Lung (tissue), 12 donors: ENCODE data around the gene CSMD2. TPM values are rescaled to one million over a fixed set of nuclear protein-coding genes. Genes with fewer than 3 reads are reported as not detected.

ENCODE experiments used
- ATAC-seq: fragments of 200-7000 bp; cut with Tn5 transposase; one replicate; pipeline ENCODE4 v1.9.1; 2020; ENCODE audit warnings: moderate number of reproducible peaks; ENCODE audit not compliant: insufficient read depth, low FRiP score
- DNase-seq, 3 donors: peaks; one replicate each; pipeline ENCODE4 v3.0.0-alpha.2; 2013 to 2017
- H3K27ac ChIP-seq, 2 donors: one replicate each; pipeline ENCODE4 v1.5.1; 2013; ENCODE audit warnings: mild to moderate bottlenecking in 2 of 2, moderate library complexity in 2 of 2, control low read depth in 1 of 2, inconsistent platforms in 1 of 2, low read depth in 1 of 2, low read length in 1 of 2
- H3K27me3 ChIP-seq, 3 donors: one replicate each; pipeline ENCODE4 v1.5.1; 2013; ENCODE audit warnings: low read length in 2 of 3; ENCODE audit not compliant: control insufficient read depth in 3 of 3, insufficient read depth in 3 of 3
- H3K36me3 ChIP-seq, 4 donors: one replicate each; pipeline ENCODE4 v1.5.1; 2013; ENCODE audit warnings: low read length in 4 of 4, mild to moderate bottlenecking in 1 of 4, moderate library complexity in 1 of 4; ENCODE audit not compliant: control insufficient read depth in 4 of 4, insufficient read depth in 4 of 4
- H3K4me1 ChIP-seq, 5 donors: one replicate each; pipeline ENCODE4 v1.5.1; 2013; ENCODE audit warnings: low read length in 5 of 5, mild to moderate bottlenecking in 2 of 5, moderate library complexity in 1 of 5; ENCODE audit not compliant: control insufficient read depth in 5 of 5, insufficient read depth in 5 of 5
- H3K4me3 ChIP-seq: one replicate; pipeline ENCODE4 v1.5.1; 2013; ENCODE audit warnings: mild to moderate bottlenecking, control low read depth, moderate library complexity
- H3K9ac ChIP-seq, 2 donors: one replicate each; pipeline ENCODE4 v1.5.1; 2013; ENCODE audit warnings: low read length in 2 of 2, control low read depth in 1 of 2; ENCODE audit not compliant: insufficient read depth in 1 of 2
- H3K9me3 ChIP-seq, 4 donors: one replicate each; pipeline ENCODE4 v1.5.1; 2013; ENCODE audit warnings: low read length in 3 of 4, mild to moderate bottlenecking in 1 of 4, moderate library complexity in 1 of 4; ENCODE audit not compliant: control insufficient read depth in 4 of 4, insufficient read depth in 3 of 4
- WGBS, 2 donors: extraction: QIAGEN DNeasy Blood & Tissue Kit; methylation state at CpG; one replicate each; pipeline ENCODE4 v1.1.7; 2013; 5-methylcytosine and 5-hydroxymethylcytosine counted together
- polyA plus RNA-seq, 2 donors: library from polyadenylated mRNA; stranded (reverse); fragments of 200-250 nt; gene quantifications; one replicate each; pipeline ENCODE4 v1.2.1, GENCODE V29; 2013
- total RNA-seq, 2 donors: library from RNA; depleted of rRNA in 1 of 2; stranded (reverse); fragments of >200 nt in 1 of 2; gene quantifications; one replicate each; pipeline ENCODE4 v1.2.1, GENCODE V29; 2014 to 2021
- TF ChIP-seq, protein P1 (sequence below): IDR thresholded peaks from 2 replicates; pipeline ENCODE4 v1.5.1; 2012; ENCODE audit warnings: mild to moderate bottlenecking; ENCODE audit errors: control extremely low read depth, extremely low read depth
- donor health status: control.
- donor health status: control.
- donor health status: Bipolar disorder and iron deficiency.
- donor health status: healthy.
- donor health status: DM: yes; HTN: yes; CAD: no.

The CSMD2 gene
- total and polyA plus RNA-seq, 4 donors = 0.11 to 1.2 (median 0.39) TPM

DNA sequence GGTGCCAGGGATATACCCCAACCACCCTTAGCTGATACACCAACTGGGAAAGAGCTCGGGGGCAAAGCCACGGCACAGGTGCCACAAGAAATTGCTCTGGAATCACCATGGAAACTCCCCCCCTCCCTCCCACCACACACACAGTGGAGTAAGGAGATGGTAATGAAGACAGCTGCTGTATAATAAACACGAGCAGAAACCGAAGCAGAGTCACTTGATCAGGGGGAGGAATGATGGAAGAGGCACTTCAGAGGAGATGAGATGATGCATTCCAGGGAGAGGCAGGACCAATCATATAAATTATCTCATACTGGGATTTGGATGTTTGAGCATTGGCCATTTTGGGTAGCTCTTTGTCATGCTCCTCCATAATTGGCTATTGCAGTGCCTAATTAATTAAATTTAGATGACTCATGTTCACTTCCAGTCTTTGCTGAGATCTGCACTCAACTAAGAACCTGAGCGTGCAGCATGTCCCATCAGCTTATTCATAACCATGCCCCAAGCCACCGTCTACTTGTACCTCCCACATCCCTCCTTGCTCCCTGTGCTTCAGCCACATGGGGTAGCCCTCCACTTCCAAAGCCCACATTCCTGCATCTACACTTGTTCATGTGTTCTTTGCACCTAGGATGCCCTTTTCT is 503.1 kb downstream of the CSMD2 start:
- ATAC-seq = no peak
- no peak overlapping the region for H3K27ac ChIP-seq
- H3K27me3 ChIP-seq = peaks cover 0 to 6% (median 0%) of the 10 kb centered on the region in 3 donors
- no peaks in the 10 kb centered on the region for H3K4me1 ChIP-seq
- TF ChIP-seq, protein P1, sequence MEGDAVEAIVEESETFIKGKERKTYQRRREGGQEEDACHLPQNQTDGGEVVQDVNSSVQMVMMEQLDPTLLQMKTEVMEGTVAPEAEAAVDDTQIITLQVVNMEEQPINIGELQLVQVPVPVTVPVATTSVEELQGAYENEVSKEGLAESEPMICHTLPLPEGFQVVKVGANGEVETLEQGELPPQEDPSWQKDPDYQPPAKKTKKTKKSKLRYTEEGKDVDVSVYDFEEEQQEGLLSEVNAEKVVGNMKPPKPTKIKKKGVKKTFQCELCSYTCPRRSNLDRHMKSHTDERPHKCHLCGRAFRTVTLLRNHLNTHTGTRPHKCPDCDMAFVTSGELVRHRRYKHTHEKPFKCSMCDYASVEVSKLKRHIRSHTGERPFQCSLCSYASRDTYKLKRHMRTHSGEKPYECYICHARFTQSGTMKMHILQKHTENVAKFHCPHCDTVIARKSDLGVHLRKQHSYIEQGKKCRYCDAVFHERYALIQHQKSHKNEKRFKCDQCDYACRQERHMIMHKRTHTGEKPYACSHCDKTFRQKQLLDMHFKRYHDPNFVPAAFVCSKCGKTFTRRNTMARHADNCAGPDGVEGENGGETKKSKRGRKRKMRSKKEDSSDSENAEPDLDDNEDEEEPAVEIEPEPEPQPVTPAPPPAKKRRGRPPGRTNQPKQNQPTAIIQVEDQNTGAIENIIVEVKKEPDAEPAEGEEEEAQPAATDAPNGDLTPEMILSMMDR = no peak
- H3K9me3 ChIP-seq = no peaks in the 10 kb centered on the region
- WGBS, 2 donors = 71 to 78% methylated on average over 6 of the region's 6 CpGs
- H3K36me3 ChIP-seq = no peaks in the 10 kb centered on the region
- DNase-seq = no peak
- H3K4me3 ChIP-seq = no peak overlapping the region
- H3K9ac ChIP-seq = no peak overlapping the region

DNA sequence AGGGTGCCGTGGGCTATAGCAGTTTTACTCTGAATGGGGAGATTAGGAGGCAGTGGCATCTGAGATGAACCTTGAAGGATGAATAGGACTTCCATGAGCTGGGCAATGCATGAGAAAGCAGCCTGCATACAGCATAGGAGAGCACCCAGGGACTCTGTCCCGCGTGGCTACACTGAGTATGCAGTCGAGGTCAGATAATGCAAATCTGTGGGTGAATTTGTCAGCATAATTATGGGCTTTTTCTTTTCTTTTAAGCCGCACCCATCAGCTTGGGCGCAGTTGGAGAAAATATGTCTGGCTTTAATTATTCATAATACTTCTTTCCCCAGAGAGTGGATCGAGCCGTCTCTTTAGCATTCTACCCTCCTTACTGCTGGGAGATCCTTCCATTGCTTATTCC is 504.1 kb downstream of the CSMD2 start:
- H3K27ac ChIP-seq = no peak overlapping the region
- peaks cover 0 to 6% (median 0%) of the 10 kb centered on the region in 3 donors for H3K27me3 ChIP-seq
- 90 to 92% methylated on average over 8 of the region's 8 CpGs for WGBS, 2 donors
- H3K9ac ChIP-seq = no peak overlapping the region
- H3K4me3 ChIP-seq = no peak overlapping the region
- H3K4me1 ChIP-seq = no peaks in the 10 kb centered on the region
- ATAC-seq = no peak
- TF ChIP-seq, protein P1 = no peak
- H3K9me3 ChIP-seq = no peaks in the 10 kb centered on the region
- DNase-seq = no peak
- no peaks in the 10 kb centered on the region for H3K36me3 ChIP-seq

DNA sequence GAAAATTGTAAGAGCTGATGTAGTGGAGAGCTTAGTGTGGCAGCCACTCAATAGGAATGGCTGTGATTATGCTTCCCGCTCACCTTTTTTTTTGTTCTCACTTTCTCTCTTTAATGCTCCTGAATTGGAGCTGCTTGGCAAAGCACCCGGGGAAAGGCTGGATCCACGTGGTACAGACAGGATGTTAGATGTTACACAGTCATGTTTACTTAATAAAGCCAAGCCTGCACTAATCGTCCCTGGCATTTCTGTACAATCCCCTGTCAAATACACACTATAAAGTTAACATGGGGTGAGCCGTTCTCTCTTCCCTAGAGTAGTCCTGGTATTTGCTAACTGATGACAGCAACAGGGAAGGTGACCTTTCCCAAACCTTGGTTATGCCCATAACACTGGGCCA is 504.8 kb downstream of the CSMD2 start:
- H3K9me3 ChIP-seq = no peaks in the 10 kb centered on the region
- H3K27me3 ChIP-seq = peaks cover 0 to 2% (median 0%) of the 10 kb centered on the region in 3 donors
- DNase-seq = no peak
- ATAC-seq = no peak
- no peak overlapping the region for H3K9ac ChIP-seq
- 35 to 49% methylated on average over 5 of the region's 5 CpGs for WGBS, 2 donors
- H3K4me1 ChIP-seq = no peaks in the 10 kb centered on the region
- H3K36me3 ChIP-seq = no peaks in the 10 kb centered on the region
- no peak overlapping the region for H3K4me3 ChIP-seq
- TF ChIP-seq, protein P1 = no peak
- no peak overlapping the region for H3K27ac ChIP-seq

DNA sequence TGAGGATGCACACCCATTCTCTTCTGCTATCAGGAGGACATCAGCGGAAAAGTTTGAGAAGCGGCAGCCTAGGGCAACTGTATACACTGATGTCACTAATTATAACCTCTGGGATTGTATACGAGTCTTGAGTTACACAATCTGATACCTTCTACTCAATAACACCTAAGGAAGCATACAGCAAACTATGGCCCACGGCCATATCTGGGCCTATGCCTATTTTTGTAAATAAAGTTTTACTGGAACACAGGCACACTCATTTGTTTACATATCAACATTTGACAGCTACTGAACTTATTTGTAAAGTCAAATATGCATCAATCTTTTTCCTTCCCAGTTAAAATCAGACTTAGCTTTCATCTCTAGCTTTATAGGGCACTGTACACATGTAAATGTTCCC is 505.4 kb downstream of the CSMD2 start:
- no peaks in the 10 kb centered on the region for H3K9me3 ChIP-seq
- H3K27ac ChIP-seq = no peak overlapping the region
- TF ChIP-seq, protein P1 = no peak

More for the DNA sequence above, 505.4 kb downstream of the CSMD2 start:
- DNase-seq (no peak), ATAC-seq (no peak)
- Histone ChIP-seq H3K4me1 (no peaks in the 10 kb centered on the region), H3K9ac (no peak overlapping the region), H3K4me3 (no peak overlapping the region), H3K36me3 (no peaks in the 10 kb centered on the region), H3K27me3 (peaks cover 0 to 2% (median 0%) of the 10 kb centered on the region in 3 donors)
- WGBS, 2 donors = 79 to 87% methylated on average over 4 of the region's 4 CpGs
